Cardiac muscle cell (in vitro differentiated cells and primary cell): ENCODE measurements around the gene PDE4B. TPM values are rescaled to one million over a fixed set of nuclear protein-coding genes. Genes with fewer than 3 reads are reported as not detected.
"Not testable (repeated sequence)": the region's sequence is repeated elsewhere in the genome, so short reads cannot be mapped to it uniquely, and the experiment has no call there.

ENCODE experiments used
- DNase-seq, 2 donors: peaks; one replicate each; pipeline versions ENCODE4 v3.0.0 to v3.0.0-alpha.2; 2010 to 2017; ENCODE audit warnings: low read depth in 1 of 2, low spot score in 1 of 2
- H3K27ac ChIP-seq: fragments of 200-600 bp; sonication (generic); 2 replicates; pipeline ENCODE4 v1.5.1; 2016
- H3K27me3 ChIP-seq: fragments of 200-600 bp; sonication (generic); 2 replicates; pipeline ENCODE4 v1.6.0; 2016; ENCODE audit warnings: control low read depth
- H3K36me3 ChIP-seq: fragments of 200-600 bp; sonication (generic); 2 replicates; pipeline ENCODE4 v1.5.1; 2016; ENCODE audit warnings: control low read depth
- H3K4me1 ChIP-seq: fragments of 200-600 bp; sonication (generic); 2 replicates; pipeline ENCODE4 v1.8.1; 2017; ENCODE audit warnings: low read depth, mild to moderate bottlenecking, mixed run types
- H3K4me3 ChIP-seq: fragments of 200-600 bp; sonication (generic); 2 replicates; pipeline ENCODE4 v1.5.1; 2016; ENCODE audit warnings: mild to moderate bottlenecking
- H3K9me3 ChIP-seq: fragments of 200-600 bp; sonication (generic); 2 replicates; pipeline ENCODE4 v1.5.1; 2017; ENCODE audit warnings: low read depth, mild to moderate bottlenecking, control low read depth
- polyA plus RNA-seq: library from polyadenylated mRNA; unstranded; fragments of >200 nt; fragmentation: Nextera tagmentation; extraction: Ambion mirVana; gene quantifications from 2 replicates; pipeline ENCODE4 v1.2.1, GENCODE V29; 2016
- total RNA-seq: library from RNA; depleted of rRNA; stranded (reverse); fragments of >200 nt; gene quantifications from 2 replicates; pipeline ENCODE4 v1.2.3, GENCODE V29; 2016
- TF ChIP-seq, protein P1 (sequence below): IDR thresholded peaks from 2 replicates; pipeline ENCODE4 v1.5.1; 2012; ENCODE audit warnings: low read depth, mild to moderate bottlenecking, low read length

Gene PDE4B
- total and polyA plus RNA-seq, 2 experiments from 2014 or later, result 0.65 to 3.9 TPM

DNA sequence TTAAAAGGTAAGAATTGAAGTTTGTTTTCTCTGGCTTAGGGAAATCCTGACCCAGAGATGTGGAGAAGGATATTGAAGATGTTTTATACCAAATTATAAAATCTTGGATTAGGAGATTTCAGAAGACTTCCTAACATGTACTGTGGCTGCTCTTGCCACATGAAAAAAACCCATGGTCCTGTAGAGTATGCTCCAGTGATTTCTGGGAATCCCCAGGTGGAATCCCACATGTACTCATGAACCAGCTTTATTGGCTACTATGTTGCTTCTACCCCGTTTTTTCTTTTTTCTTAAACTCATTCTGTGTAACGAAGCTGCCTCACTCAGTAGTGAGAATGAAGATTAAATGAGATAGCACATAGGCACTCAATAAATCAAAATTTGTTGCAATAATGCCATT, 608.5 kb downstream of the PDE4B start:
- H3K27ac ChIP-seq, result no peak overlapping the region
- no peaks in the 10 kb centered on the region for H3K27me3 ChIP-seq
- TF ChIP-seq, protein P1, sequence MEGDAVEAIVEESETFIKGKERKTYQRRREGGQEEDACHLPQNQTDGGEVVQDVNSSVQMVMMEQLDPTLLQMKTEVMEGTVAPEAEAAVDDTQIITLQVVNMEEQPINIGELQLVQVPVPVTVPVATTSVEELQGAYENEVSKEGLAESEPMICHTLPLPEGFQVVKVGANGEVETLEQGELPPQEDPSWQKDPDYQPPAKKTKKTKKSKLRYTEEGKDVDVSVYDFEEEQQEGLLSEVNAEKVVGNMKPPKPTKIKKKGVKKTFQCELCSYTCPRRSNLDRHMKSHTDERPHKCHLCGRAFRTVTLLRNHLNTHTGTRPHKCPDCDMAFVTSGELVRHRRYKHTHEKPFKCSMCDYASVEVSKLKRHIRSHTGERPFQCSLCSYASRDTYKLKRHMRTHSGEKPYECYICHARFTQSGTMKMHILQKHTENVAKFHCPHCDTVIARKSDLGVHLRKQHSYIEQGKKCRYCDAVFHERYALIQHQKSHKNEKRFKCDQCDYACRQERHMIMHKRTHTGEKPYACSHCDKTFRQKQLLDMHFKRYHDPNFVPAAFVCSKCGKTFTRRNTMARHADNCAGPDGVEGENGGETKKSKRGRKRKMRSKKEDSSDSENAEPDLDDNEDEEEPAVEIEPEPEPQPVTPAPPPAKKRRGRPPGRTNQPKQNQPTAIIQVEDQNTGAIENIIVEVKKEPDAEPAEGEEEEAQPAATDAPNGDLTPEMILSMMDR, result no peak
- DNase-seq, result no peak
- H3K36me3 ChIP-seq, result no peaks in the 10 kb centered on the region
- no peaks in the 10 kb centered on the region for H3K9me3 ChIP-seq
- no peaks in the 10 kb centered on the region for H3K4me1 ChIP-seq
- H3K4me3 ChIP-seq, result no peak overlapping the region

DNA sequence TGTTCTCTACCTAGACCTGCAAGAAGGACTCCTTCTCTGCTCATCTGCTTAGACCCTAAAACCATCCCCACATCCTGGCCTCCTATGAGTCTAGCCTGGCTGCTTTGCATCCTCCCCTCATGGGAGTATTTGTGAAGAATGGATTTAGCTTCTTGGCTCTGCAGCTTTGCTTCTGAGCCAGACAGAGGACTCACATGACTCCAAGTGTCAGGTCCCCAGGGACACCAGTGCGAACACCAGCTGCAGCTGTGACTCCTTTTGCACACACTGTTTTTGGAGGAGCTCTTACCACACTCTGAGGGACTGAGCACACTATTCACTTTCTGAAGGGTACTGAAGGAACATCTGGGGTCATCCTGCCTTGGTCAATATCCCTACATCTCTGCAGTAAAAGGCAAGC, 609.5 kb downstream of the PDE4B start:
- no peaks in the 10 kb centered on the region for H3K36me3 ChIP-seq
- peak in 1 of 2 donors; percentile 69 for DNase-seq
- H3K4me1 ChIP-seq, result no peaks in the 10 kb centered on the region
- no peak overlapping the region for H3K4me3 ChIP-seq
- no peak overlapping the region for H3K27ac ChIP-seq
- no peaks in the 10 kb centered on the region for H3K27me3 ChIP-seq
- H3K9me3 ChIP-seq, result no peaks in the 10 kb centered on the region
- TF ChIP-seq, protein P1, result no peak

DNA sequence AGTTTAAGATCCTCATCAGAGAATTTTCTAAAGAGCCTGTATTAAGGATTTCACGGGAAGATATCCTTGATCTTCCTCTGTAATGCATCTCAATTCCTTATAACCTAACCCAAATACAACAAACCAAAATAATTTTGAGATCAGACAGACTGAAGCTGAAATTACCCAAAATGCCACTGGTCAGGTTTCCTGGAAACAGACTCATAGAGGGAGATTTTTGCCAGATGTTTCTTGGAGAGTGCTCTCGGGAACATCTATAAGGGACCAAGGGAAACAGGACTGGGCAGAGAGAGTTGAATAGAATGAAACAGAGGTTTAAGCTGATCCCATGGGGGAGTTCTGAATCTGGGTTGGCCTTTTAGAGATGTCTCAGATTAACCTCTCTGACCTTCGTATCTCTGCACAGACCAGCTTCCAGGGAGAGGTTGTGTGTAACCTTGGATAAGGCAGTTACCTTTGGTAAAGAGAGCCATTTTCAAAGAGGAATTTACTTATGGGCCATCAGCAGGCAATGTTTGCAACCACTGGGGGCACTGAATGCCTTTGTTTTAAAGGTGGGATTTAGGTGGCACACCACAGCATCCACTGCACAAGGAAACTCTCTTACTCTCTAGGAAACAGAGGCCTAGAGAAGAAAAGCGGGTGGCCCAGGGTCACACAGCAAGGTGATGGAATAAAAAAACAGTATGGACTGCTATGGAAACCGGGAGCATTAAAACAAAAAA, 610.5 kb downstream of the PDE4B start:
- H3K27me3 ChIP-seq, result no peaks in the 10 kb centered on the region
- no peaks in the 10 kb centered on the region for H3K4me1 ChIP-seq
- TF ChIP-seq, protein P1, result no peak
- no peaks in the 10 kb centered on the region for H3K36me3 ChIP-seq
- DNase-seq, result no peak
- no peak overlapping the region for H3K4me3 ChIP-seq
- H3K27ac ChIP-seq, result no peak overlapping the region
- H3K9me3 ChIP-seq, result no peaks in the 10 kb centered on the region

DNA sequence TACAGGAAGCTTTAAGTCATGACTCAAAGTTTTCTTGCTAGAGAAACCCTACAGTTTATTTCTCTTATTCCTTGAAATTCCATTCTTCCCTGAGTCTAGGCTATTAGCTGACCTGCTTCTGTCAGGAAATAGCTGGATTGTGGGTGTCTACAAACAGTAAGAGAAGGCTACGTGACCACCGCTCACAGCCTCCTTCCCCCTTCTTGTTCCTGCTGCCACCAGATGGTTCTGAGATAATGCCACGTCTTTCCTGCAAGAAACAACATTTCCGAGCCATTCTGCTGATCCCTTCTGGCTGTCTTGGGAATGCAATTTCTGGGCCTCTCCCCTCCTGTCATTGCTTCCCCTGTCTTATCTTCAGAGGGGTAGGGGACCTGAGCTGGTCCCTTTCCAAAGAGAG, 612.4 kb downstream of the PDE4B start:
- Histone ChIP-seq H3K4me1 (no peaks in the 10 kb centered on the region), H3K9me3 (no peaks in the 10 kb centered on the region), H3K36me3 (no peaks in the 10 kb centered on the region), H3K4me3 (no peak overlapping the region), H3K27me3 (no peaks in the 10 kb centered on the region), H3K27ac (no peak overlapping the region)
- no peak for DNase-seq
- TF ChIP-seq, protein P1, result no peak

DNA sequence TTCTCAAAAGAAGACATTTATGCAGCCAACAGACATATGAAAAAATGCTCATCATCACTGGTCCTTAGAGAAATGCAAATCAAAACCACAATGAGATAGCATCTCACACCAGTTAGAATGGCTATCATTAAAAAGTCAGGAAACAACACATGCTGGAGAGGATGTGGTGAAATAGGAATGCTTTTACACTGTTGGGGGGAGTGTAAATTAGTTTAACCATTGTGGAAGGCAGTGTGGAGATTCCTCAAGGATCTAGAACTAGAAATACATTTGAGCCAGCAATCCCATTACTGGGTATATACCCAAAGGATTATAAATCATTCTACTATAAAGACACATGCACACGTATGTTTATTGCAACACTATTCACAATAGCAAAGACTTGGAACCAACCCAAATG, 618.8 kb downstream of the PDE4B start:
- not testable (repeated sequence) for H3K4me3 ChIP-seq, H3K27me3 ChIP-seq

DNA sequence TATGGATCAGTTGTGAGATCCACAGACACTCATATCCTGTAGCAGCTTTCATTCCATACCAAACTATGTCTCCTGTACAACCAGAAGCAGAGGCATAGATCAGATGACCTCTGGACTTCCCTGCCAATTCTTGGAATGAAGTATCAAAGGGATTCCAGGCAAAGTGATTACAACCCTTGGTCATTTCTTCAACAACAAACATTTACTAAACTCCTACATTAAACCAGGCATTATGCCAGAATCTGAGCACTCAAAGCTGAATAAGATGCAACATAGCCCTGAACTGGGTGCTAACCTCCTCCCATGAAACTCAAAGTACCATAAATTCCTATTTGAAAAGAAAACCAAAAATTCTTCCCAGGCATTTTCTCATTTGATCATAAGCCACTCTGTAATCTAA, 620.0 kb downstream of the PDE4B start:
- no peaks in the 10 kb centered on the region for H3K27me3 ChIP-seq
- H3K36me3 ChIP-seq, result no peaks in the 10 kb centered on the region
- TF ChIP-seq, protein P1, result no peak
- H3K4me1 ChIP-seq, result peaks cover 16% of the 10 kb centered on the region
- H3K4me3 ChIP-seq, result no peak overlapping the region
- no peaks in the 10 kb centered on the region for H3K9me3 ChIP-seq
- peak in 1 of 2 donors; percentile 64 for DNase-seq
- no peak overlapping the region for H3K27ac ChIP-seq

More for the DNA sequence above, 618.8 kb downstream of the PDE4B start:
- H3K4me1 ChIP-seq, result peaks cover 16% of the 10 kb centered on the region
- H3K36me3 ChIP-seq, H3K9me3 ChIP-seq, DNase-seq, H3K27ac ChIP-seq: not testable (repeated sequence)
